ENCODE measurements around the gene RPLP1. TPM values are rescaled to one million over a fixed set of nuclear protein-coding genes. Genes with fewer than 3 reads are reported as not detected.

Gene RPLP1
- total and polyA plus RNA-seq, 2 of the 8 experiments (the other 6 are each of a cell fraction or from before 2014, with no cell fraction given) = 2,089 to 4,387 TPM

- TF ChIP-seq BACH1 (IDR thresholded peaks at IDR 0.05; ENCODE audit: low read length) = no peak
Measured at GRCh38 chr15:69468241-69469121, 15.9 kb downstream of the RPLP1 start (continued).

Data from H1 (cell line).